Aorta (tissue), 4 donors: ENCODE data around the gene RGCC. TPM values are rescaled to one million over a fixed set of nuclear protein-coding genes. Genes with fewer than 3 reads are reported as not detected.

Source experiments
- polyA plus RNA-seq, 2 donors: library from polyadenylated mRNA; stranded (reverse); fragments of 200-250 nt; gene quantifications; one replicate each; pipeline ENCODE4 v1.2.3, GENCODE V29; 2013
- total RNA-seq, 2 donors: library from RNA; stranded (reverse); fragmentation: NEBNext Ultra II Directional; extraction: Animal tissue kit (Norgen Biotek cat#: 25700); gene quantifications; one replicate each; pipeline ENCODE4 v1.2.1, GENCODE V29; 2021
- donor health status: healthy with polysubstance abuse.
- donor health status: Bipolar disorder and iron deficiency.
- donor health status: DM: no; HTN: no; CAD: no.
- donor health status: DM: yes; HTN: yes; CAD: no.

Gene RGCC
- total and polyA plus RNA-seq, 4 donors: 10.3 to 66.2 (median 22.7) TPM

Other genes with a start within 250 kb of the RGCC start
- 10 to 100 TPM in 1 of 2 donors, 1 to 10 TPM in 1; 6.8 to 13.7 TPM for gene MTRF1, start 194.0 kb upstream of the RGCC start, total RNA-seq
- 10 to 100 TPM in 1 of 2 donors, 1 to 10 TPM in 1; 9.3 to 10.7 TPM for gene MTRF1, start 194.0 kb upstream of the RGCC start, polyA plus RNA-seq
- 10 to 100 TPM; 16.0 to 24.7 TPM for gene NAA16, start 146.3 kb upstream of the RGCC start, total RNA-seq
- 10 to 100 TPM in 1 of 2 donors, 1 to 10 TPM in 1; 5.8 to 16.6 TPM for gene NAA16, start 146.3 kb upstream of the RGCC start, polyA plus RNA-seq